Sigmoid colon (tissue), 7 donors: ENCODE results near the gene HERPUD2. TPM values are rescaled to one million over a fixed set of nuclear protein-coding genes. Genes with fewer than 3 reads are reported as not detected.

ENCODE experiments used
- DNase-seq: peaks from one replicate; pipeline ENCODE4 v3.0.0-alpha.2; 2019
- H3K27ac ChIP-seq, 4 donors: fragments of 200-600 bp; sonication (generic); one replicate each; pipeline ENCODE4 v1.5.1; 2016 to 2019; ENCODE audit warnings: mild to moderate bottlenecking in 1 of 4
- H3K27me3 ChIP-seq, 3 donors: fragments of 200-600 bp; sonication (generic); one replicate each; pipeline ENCODE4 v1.5.1; 2019; ENCODE audit warnings: mild to moderate bottlenecking in 1 of 3
- H3K36me3 ChIP-seq, 4 donors: fragments of 200-600 bp; sonication (generic); one replicate each; pipeline ENCODE4 v1.5.1; 2016 to 2019
- H3K4me1 ChIP-seq, 4 donors: fragments of 200-600 bp; sonication (generic); one replicate each; pipeline ENCODE4 v1.5.1; 2017 to 2019
- H3K4me3 ChIP-seq, 4 donors: fragments of 200-600 bp; sonication (generic); one replicate each; pipeline ENCODE4 v1.5.1; 2017 to 2019; ENCODE audit warnings: mild to moderate bottlenecking in 2 of 4, moderate library complexity in 1 of 4
- H3K9me3 ChIP-seq, 4 donors: fragments of 200-600 bp in 3 of 4; sonication (generic) in 3 of 4; one replicate each; pipeline versions ENCODE4 v1.5.1 to v1.6.1; 2013 to 2019
- CTCF ChIP-seq, 4 experiments: fragments of 450-650 bp in 3 of 4; fragments of 200-600 bp in 1 of 4; IDR thresholded peaks; one replicate each; pipeline ENCODE4 v1.5.1; 2016 to 2019; ENCODE audit warnings: antibody characterized with exemption in 4 of 4, mild to moderate bottlenecking in 3 of 4, moderate library complexity in 2 of 4
- EP300 ChIP-seq, 4 donors: sonication (generic); formaldehyde crosslinking; IDR thresholded peaks; one replicate each; pipeline ENCODE4 v1.6.1; 2017; ENCODE audit warnings: antibody characterized with exemption in 4 of 4
- POLR2A ChIP-seq, 2 donors: fragments of 450-650 bp; IDR thresholded peaks; one replicate each; pipeline ENCODE4 v1.6.1; 2016; ENCODE audit warnings: antibody characterized with exemption in 2 of 2, mild to moderate bottlenecking in 2 of 2, moderate library complexity in 2 of 2
- POLR2AphosphoS5 ChIP-seq, 4 donors: sonication (generic); formaldehyde crosslinking; IDR thresholded peaks; one replicate each; pipeline ENCODE4 v1.6.1; 2017; ENCODE audit warnings: antibody characterized with exemption in 4 of 4
- WGBS, 2 donors: extraction: QIAGEN DNeasy Blood & Tissue Kit; methylation state at CpG; one replicate each; pipeline ENCODE4 v1.1.7; 2013; 5-methylcytosine and 5-hydroxymethylcytosine counted together
- intact Hi-C: fragments of 100-400 bp; cut with DNase I; formaldehyde crosslinking; loops from one replicate; pipeline ENCODE4 v1.15.1; 2023
- polyA plus RNA-seq, 3 donors: library from polyadenylated mRNA; stranded (reverse); fragments of 200-250 nt; gene quantifications; one replicate each; pipeline ENCODE4 v1.2.3, GENCODE V29; 2013
- total RNA-seq, 4 donors: library from RNA; depleted of rRNA; stranded (reverse); fragments of >200 nt; gene quantifications; one replicate each; pipeline ENCODE4 v1.1.0, GENCODE V29; 2016
- donor health status: healthy with polysubstance abuse.
- donor health status: Bipolar disorder and iron deficiency.
- donor health status: healthy.

Gene HERPUD2
- total and polyA plus RNA-seq, 7 donors = 8.8 to 40.7 (median 21.7) TPM

- TF ChIP-seq POLR2AphosphoS5 (IDR thresholded peaks at IDR 0.05) (no peak), EP300 (IDR thresholded peaks at IDR 0.05) (no peak), CTCF (IDR thresholded peaks at IDR 0.05) (no peak), POLR2A (IDR thresholded peaks at IDR 0.05) (no peak)
- Histone ChIP-seq H3K27me3 (no peaks in the 10 kb centered on the region), H3K27ac (peak overlapping the region in 2 of 4 donors; percentile 19 to 59), H3K4me3 (no peak overlapping the region), H3K9me3 (no peaks in the 10 kb centered on the region), H3K4me1 (peaks cover 0 to 46% (median 22%) of the 10 kb centered on the region in 4 donors), H3K36me3 (no peaks in the 10 kb centered on the region)
- intact Hi-C loops = no loop called here
- DNase-seq = no peak
- 65 to 71% methylated on average over 3 of the region's 3 CpGs for WGBS, 2 donors
These were observed 77.9 kb downstream of the HERPUD2 start for GRCh38 chr7:35617041-35617440.

- DNase-seq = no peak
- Histone ChIP-seq H3K4me1 (peaks cover 0 to 46% (median 22%) of the 10 kb centered on the region in 4 donors), H3K9me3 (no peaks in the 10 kb centered on the region), H3K27ac (peak overlapping the region in 2 of 4 donors; percentile 55 to 58), H3K27me3 (no peaks in the 10 kb centered on the region), H3K4me3 (no peak overlapping the region), H3K36me3 (no peaks in the 10 kb centered on the region)
- WGBS, 2 donors = 89 to 94% methylated on average over 2 of the region's 2 CpGs
- TF ChIP-seq POLR2AphosphoS5 (IDR thresholded peaks at IDR 0.05) (no peak), CTCF (IDR thresholded peaks at IDR 0.05) (no peak), POLR2A (IDR thresholded peaks at IDR 0.05) (no peak), EP300 (IDR thresholded peaks at IDR 0.05) (no peak)
- intact Hi-C loops = no loop called here
These were observed 81.8 kb downstream of the HERPUD2 start for GRCh38 chr7:35613150-35613549.

DNA sequence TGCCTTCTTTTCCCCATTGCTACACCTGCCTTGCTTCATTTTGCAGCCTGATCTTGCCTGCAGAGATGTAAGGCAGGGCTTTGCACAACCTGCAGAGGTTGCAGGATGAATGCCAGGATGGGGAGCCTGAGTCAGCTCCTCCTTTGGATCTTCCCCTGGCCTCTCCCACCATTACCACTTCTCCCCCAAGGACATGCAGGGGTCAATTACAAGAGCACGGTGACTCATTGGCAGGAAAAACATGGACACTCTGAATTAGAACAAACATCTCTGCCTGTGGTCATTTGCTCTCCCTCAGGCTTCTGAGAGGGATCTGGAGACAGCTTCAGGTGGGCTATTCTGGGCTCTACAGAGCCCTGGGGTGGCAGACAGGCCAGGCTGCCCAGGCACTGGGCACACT is 89.2 kb downstream of the HERPUD2 start:
- TF ChIP-seq EP300 (IDR thresholded peaks at IDR 0.05) = no peak
- TF ChIP-seq POLR2A (IDR thresholded peaks at IDR 0.05) = no peak
- no peak for TF ChIP-seq POLR2AphosphoS5 (IDR thresholded peaks at IDR 0.05)
- TF ChIP-seq CTCF (IDR thresholded peaks at IDR 0.05) = no peak
- Histone ChIP-seq H3K36me3 (no peaks in the 10 kb centered on the region), H3K9me3 (no peaks in the 10 kb centered on the region), H3K4me1 (no peaks in the 10 kb centered on the region), H3K4me3 (no peak overlapping the region), H3K27ac (no peak overlapping the region), H3K27me3 (no peaks in the 10 kb centered on the region)
- intact Hi-C loops = no loop called here
- WGBS, 2 donors = 62 to 71% methylated on average over 1 of the region's 1 CpG
- DNase-seq = no peak

DNA sequence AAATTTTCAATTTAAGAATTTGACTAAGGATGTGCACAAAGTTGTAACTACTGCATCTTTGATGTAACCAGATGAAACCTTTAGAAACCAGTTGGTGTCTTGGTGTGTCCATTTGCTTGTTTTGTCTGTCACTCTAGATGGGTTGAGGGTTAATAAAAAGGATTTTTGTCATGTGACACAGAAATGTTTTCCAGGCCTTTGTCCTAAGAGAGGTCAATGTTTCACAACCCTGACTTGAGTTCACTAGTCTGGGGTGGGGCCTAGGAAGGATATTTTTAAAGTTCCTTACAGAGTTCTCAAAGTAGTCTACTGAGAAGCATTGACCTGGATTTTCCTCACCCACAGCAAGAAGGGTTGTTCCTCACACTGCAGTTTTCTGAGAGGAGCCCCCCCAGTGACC is 90.3 kb downstream of the HERPUD2 start:
- no peak overlapping the region for H3K4me3 ChIP-seq
- DNase-seq = no peak
- H3K27ac ChIP-seq = no peak overlapping the region
- no peaks in the 10 kb centered on the region for H3K9me3 ChIP-seq
- TF ChIP-seq POLR2AphosphoS5 (IDR thresholded peaks at IDR 0.05) = no peak
- no peak for TF ChIP-seq CTCF (IDR thresholded peaks at IDR 0.05)
- no peak for TF ChIP-seq EP300 (IDR thresholded peaks at IDR 0.05)
- no peaks in the 10 kb centered on the region for H3K36me3 ChIP-seq
- H3K4me1 ChIP-seq = no peaks in the 10 kb centered on the region
- H3K27me3 ChIP-seq = no peaks in the 10 kb centered on the region
- intact Hi-C loops = no loop called here

GRCh38 chr7:35599645-35600044 is 95.3 kb downstream of the HERPUD2 start:
- no peak overlapping the region for H3K4me3 ChIP-seq
- H3K4me1 ChIP-seq = no peaks in the 10 kb centered on the region
- H3K27me3 ChIP-seq = no peaks in the 10 kb centered on the region
- 70 to 84% methylated on average over 1 of the region's 1 CpG for WGBS, 2 donors
- no peak for DNase-seq
- no peaks in the 10 kb centered on the region for H3K36me3 ChIP-seq
- no peak overlapping the region for H3K27ac ChIP-seq
- intact Hi-C loops = no loop called here
- H3K9me3 ChIP-seq = no peaks in the 10 kb centered on the region
- TF ChIP-seq EP300 (IDR thresholded peaks at IDR 0.05) = no peak
- TF ChIP-seq CTCF (IDR thresholded peaks at IDR 0.05) = no peak
- no peak for TF ChIP-seq POLR2A (IDR thresholded peaks at IDR 0.05)
- no peak for TF ChIP-seq POLR2AphosphoS5 (IDR thresholded peaks at IDR 0.05)
